Skin epidermis (tissue), 12 donors: ENCODE data around the gene NELL1.

Source experiments
- H3K27ac ChIP-seq, 21 experiments: fragments of 200-600 bp; sonication (generic) in 11 of 21; one replicate each; pipeline ENCODE4 v1.5.0; 2020; ENCODE audit warnings: mild to moderate bottlenecking in 3 of 21, inconsistent platforms in 2 of 21, moderate library complexity in 2 of 21
- H3K4me3 ChIP-seq, 7 experiments: fragments of 200-600 bp; sonication (generic) in 2 of 7; one replicate each; pipeline ENCODE4 v1.5.0; 2020; ENCODE audit warnings: inconsistent platforms in 2 of 7, mild to moderate bottlenecking in 2 of 7, moderate library complexity in 1 of 7

The NELL1 gene

DNA sequence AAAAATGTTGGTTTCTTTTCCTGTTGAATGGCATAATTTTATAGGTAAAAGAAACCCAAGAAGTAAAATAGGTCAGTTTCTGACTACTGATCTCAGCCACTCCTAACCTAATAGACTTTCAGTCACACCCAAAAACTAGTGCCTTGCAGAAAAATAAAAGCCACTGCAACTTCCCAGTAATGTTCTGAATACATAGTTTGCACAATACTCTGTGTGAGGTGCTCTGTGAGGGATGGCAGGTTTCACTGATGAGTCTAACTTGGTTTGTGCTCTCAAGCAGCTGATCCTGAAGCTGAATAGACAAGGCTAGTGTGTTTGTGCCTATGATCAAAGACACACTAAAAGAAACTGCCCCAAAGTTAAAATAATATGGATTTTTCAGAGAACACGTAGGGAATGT is 758.3 kb downstream of the NELL1 start:
- Histone ChIP-seq H3K4me3 (no peak overlapping the region), H3K27ac (no peak overlapping the region)

DNA sequence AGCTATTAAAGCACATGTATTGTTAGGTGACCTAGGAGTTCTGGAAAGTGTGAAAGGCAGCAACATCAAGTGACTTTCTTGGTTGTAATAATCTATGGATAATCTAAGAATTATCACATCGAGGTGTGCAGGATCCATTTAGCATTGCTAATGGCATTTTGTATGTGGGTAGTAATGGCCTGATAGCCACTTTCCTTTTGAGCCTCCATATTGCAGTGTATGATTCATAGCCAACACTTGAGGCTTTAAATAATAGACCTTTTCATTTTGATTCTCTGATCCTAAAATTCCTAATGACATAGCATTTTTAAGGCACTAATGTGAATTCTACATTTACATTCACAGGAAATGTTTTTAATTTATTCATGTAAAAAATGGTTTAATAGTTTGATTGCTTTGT is 759.4 kb downstream of the NELL1 start:
- Histone ChIP-seq H3K27ac (no peak overlapping the region), H3K4me3 (no peak overlapping the region)

DNA sequence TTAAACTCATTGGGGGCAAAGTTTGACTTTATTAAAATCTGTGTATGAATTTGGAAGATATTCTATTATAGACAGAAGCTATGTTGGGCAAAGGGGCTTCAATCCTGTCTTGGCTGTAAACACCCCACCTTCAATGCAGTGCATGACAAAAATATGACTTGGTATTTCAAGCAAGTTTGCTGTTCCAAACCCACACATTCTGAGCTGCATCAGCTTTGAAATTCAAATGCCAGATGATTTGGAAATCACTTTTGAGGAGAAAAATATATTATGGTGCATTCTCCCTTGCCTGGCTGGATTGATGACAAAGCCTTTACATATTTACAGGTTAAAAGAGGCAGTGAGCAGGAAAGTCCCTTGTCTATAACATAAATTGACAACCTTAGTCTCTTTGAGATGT is 760.0 kb downstream of the NELL1 start:
- Histone ChIP-seq H3K4me3 (no peak overlapping the region), H3K27ac (no peak overlapping the region)

DNA sequence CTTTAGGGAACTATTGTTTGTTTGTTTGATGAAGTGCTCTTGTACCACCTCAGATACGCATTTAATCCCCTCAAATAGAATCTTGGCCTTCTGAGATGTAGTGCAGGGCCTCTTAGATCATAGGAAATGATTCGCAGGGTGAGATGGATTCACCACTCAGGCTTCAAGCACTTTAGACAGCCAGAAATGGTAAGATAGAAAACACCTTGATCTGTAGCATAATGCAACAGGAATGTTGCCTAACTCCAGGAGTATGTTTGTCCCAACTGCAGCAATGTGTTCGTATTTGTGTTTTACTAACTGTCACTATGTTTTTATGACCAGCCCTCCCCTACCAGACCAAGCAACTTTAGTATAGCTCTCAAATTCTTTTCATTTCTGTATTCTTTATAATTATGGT is 761.2 kb downstream of the NELL1 start:
- H3K4me3 ChIP-seq: no peak overlapping the region

DNA sequence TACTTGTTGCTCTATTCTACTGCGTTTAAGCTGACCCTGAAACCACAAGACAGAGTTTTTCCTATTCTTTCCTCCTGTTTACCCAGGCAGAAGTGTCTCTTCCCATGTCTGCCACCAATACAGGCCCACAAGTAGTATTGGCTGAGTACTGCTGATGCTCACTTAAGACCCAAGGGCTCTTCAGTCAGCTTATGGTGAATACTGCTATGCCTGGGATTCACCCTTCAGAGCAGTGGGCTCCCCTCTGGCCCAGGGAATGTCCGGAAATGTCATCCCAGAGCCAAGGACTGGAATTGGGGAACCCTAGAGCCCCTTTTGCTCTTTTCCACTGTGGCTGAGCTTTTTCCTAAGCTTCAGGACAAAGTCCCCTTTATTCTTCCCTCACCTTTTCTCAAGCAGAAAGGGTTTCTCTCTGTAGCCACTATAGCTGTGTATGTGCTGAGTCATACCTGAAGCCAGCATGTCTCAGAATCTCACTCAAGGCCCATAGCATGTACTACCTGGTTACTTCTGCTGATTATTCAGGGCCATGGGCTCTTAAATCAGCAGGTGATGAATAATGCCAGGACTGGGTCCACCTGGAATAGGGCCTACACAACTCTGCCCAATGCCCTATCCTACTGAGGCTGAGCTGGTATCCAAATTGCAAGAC is 777.7 kb downstream of the NELL1 start:
- no peak overlapping the region for H3K27ac ChIP-seq
- H3K4me3 ChIP-seq: no peak overlapping the region

More for the DNA sequence above, 761.2 kb downstream of the NELL1 start:
- H3K27ac ChIP-seq: no peak overlapping the region

DNA sequence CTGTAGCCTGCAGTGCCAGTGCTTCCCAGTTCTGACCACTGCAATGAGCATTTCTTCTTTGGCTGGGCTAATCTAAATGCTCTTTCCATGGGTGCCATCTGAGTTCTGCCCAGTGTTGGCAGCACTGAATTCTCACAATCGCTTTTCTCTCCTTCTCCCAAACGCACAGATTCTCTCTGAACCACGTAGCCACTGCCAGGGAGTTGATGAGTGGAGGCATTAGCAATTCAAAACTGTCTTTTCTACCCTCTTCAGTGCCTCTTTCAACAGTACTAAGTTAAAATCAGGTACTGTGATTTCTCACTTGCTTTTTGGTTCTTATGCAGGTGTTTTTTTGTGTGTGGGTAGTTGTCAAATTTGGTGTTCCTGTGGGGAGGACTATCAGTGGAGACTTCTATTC is 778.5 kb downstream of the NELL1 start:
- no peak overlapping the region for H3K4me3 ChIP-seq
- no peak overlapping the region for H3K27ac ChIP-seq

DNA sequence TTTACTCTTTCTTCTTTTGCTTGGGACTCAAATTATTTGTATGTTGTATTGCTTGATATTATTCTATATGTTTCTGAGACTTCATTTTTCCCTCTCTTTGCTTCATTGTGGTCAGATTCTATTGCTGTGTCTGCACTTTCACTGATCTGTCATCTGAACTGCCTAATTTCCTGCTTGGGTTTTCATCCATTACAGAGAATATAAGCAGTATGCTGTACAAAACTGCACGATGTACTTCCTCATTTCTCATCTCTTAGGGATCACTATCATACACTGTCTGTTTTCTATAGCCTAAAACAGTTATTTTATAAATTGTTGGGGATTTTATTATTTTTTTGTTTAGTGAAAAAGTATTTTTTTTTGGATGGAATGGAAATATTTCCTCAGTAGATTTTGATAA is 786.8 kb downstream of the NELL1 start:
- H3K4me3 ChIP-seq: no peak overlapping the region
- no peak overlapping the region for H3K27ac ChIP-seq

DNA sequence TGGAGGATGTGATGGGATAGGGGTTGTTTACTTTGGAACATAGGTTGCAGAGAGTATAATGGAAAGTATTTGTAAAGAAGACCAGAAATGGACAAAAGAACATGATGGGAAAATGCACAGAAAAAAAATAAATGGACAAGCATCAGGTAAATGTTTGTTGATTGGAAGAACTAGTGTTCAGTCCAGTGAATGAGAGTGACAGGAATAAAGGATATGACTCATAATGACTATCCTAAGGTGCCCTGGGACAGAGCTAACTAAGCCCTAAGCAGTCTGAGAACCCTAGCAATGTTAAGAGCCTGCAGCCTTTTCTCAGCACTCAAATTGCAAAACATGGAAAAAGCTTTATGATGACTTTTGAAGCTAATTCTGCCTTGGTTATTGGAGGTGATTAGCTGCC is 790.7 kb downstream of the NELL1 start:
- H3K27ac ChIP-seq: no peak overlapping the region
- no peak overlapping the region for H3K4me3 ChIP-seq

DNA sequence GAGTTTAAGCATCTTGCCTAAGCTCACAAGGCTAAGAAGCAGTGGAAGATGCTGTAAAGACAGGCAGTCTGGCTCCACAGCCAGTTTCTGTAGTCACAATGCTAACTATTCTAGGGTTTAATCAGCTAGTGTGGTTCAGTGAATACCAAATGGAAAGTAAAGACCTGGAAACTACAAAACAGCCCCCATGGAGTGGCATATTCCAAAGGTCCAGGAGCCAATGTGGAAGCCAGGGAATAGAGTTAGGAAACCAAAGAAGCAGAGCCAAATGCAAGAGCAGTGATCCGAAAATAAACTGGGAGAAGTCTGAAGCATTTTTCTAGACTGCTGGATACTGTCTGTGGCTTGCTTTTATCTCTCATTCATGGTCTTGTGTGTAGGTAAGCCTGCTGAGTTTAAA is 792.3 kb downstream of the NELL1 start:
- no peak overlapping the region for H3K4me3 ChIP-seq
- H3K27ac ChIP-seq: no peak overlapping the region

DNA sequence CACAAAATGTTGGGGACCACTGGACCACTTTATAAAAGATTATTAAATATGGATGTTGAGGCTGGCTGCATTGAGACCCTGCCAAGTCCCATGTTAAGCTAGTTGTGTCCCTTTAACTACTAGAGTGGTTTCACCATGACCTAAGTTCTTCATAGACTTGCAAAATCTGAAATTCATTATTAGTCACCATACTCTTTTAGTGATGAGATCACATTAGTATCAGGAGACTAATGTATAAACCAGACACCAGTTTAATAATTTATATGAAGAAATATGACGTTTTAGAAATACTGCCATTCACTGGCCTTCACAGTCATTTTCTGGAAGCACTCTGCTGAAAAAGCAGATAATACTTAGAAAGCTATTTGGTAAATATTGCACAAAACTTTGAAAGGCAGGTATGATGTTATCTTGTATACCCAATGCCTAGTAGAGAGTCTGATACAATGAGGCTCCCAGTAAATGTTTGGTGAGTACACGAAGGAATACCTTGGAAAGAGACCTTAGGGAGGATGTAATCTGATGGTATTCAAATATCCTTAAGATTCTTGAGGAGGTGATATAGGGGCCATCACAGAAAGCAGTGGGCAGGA is 795.3 kb downstream of the NELL1 start:
- H3K27ac ChIP-seq: no peak overlapping the region
- no peak overlapping the region for H3K4me3 ChIP-seq

DNA sequence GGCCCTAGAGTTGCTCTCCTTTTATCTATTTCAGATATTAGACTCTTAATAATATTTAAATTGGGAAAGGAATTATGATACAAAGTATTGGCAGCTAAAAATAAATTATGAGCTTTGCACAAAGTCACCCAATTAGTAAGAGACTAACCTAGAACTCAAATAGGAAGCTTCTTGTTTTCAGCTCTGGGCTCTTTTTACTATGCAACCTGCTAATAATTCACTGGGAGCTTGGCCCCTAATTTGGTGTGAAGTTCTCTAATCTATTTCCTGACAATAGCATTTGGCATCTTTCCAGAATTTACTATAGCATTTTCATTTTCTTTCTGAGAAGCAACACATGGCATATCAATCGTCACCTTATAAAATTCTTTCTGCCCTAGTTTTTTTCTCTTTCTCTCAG is 795.8 kb downstream of the NELL1 start:
- Histone ChIP-seq H3K27ac (no peak overlapping the region), H3K4me3 (no peak overlapping the region)

DNA sequence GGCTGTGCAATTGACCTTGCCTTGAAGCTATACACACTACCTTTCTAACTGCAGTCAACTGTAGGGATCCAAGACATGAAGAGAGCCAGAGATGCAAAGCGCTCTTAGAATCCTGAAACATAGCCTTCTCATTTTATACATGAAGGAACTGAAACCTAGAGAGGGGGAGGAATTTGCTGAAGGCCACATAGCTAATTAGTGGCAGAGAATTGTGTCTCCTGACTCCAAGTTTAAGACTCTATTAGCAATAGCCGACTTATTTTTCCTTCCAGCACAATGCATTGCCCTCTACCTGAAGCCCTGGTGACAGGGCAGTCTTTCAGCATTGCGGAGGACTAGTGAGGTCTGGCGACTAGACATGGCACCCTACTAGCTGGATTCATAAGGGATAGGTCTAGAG is 796.5 kb downstream of the NELL1 start:
- Histone ChIP-seq H3K27ac (no peak overlapping the region), H3K4me3 (no peak overlapping the region)

DNA sequence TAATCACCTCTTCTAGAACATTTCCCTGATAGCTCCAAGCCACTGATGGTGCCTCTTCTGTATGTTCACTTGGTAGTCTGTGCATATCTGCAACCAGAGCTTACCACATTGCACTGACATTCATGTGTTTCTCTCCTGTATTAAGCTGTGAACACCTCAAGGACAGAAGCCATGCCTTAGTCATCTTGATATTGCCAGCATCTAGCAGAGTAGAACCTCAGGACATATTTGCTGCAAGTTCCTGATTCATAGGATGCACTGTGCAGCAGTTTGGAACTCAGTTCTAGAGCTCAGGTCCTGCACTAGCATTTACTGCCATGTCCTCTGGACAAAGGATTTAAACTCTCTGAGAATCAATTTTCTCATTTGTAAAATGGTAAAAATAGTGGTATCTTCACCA is 801.1 kb downstream of the NELL1 start:
- H3K27ac ChIP-seq: no peak overlapping the region
- H3K4me3 ChIP-seq: no peak overlapping the region

DNA sequence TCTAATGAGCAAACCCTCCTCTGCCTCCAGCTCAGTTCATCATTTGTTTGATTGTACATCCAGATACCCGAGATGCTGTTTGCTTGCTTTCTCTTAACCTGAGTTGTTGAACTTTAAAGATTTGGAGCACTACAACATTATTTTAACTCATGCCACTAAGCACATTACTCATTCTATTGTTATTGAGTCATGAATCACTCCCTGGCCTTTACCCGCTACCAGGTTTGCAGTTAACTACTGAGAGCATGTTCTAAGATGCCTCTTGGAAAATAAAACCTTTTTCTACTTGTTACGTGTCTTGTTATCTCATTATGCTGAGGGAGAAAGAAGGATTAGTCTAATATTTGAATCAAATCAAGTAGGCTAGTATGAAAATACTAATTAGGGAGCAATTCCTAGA is 802.9 kb downstream of the NELL1 start:
- H3K27ac ChIP-seq: no peak overlapping the region
- H3K4me3 ChIP-seq: no peak overlapping the region

DNA sequence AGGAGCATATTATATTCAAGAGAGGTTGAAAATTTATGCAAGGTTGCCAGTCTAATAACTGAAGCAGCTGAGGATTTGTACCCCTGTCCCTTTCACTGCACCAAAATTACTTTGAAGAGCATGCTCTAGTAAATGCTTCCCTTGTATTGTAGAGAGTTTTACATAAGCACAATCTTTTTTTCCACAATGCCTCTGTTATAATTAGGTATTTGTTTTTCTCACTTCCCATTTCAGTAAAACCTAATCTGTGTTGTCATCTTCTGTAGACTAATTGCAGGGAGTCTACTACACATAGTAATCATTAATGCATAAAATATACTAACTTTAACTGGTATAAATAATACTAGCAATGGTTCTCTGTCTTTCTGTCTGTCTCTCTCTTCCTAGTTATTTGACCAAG is 805.1 kb downstream of the NELL1 start:
- Histone ChIP-seq H3K27ac (no peak overlapping the region), H3K4me3 (no peak overlapping the region)

DNA sequence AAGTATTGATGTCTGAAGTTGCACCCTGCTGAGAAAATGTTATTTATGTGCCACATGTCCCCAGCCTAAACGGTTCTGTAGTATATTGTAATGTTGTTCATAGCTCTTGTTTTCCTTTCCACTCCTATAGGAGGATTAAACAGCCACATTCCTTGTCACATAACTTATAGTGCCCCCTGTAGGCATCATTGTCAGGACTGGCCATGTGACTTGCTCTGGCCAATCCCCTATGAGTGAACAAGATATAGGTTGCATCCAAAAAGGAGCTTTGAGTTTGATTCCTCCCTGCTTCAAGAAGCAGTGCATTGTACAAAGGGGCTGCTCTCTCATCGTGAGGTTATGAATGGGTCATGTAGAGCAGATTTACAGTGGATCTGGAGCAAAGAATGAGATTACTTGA is 805.9 kb downstream of the NELL1 start:
- H3K27ac ChIP-seq: no peak overlapping the region

DNA sequence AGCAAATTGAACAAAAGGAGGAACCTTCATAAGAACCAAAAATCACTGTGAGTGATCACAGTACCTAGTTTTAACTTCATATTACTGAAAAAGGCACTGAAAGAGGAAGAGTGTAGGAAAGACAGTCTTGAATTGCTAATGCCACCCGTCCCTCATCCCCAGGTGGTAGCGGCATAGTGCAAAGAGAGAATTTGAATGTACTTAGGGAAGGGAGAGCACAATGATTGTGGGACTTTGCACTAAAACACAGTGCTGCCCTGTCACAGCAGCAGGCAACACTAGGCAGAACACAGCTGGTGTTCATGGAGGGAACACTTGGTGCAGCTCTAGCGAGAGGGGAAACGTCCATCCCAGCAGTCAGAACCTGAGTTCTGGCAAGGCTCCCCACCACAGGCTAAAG is 807.2 kb downstream of the NELL1 start:
- Histone ChIP-seq H3K27ac (no peak overlapping the region), H3K4me3 (no peak overlapping the region)

More for the DNA sequence above, 805.9 kb downstream of the NELL1 start:
- no peak overlapping the region for H3K4me3 ChIP-seq

DNA sequence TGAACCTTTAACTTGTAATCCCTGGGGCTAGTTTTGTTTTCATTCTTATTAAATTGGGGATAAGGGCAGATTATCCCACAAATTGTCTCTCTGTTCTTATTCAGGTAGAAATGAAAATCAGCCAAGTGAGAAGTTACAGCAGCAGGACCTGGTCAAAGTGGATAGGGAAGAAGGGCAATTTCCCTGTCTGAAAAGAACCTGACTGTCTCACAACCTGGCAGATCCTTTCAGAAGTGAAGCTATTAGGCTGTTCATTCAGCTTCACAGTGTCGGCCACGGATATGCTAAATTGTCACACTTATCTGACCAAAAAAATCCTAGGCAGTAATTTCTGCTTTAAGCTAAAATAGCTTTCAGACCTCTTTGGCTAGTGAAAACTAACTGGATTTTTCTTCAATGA is 810.9 kb downstream of the NELL1 start:
- no peak overlapping the region for H3K27ac ChIP-seq
- no peak overlapping the region for H3K4me3 ChIP-seq

DNA sequence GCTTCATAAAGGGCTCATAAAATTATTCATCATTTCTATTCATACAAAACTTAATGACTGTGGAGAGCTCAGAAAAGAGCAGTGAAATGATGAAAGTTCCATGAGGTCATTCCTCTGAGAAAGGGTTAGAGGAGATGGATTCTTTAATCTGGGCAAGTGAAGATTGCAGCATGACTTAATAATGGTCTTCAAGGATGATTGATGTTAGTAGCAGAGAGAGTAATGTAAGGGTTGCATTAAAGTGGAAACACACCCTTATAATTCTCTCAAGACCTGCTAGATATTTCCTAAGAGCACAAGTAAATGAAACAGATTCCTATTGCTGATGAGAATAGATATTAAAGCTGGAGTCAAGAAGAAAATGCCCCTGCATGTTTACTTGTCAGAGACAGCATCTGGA is 811.9 kb downstream of the NELL1 start:
- H3K27ac ChIP-seq: no peak overlapping the region
- H3K4me3 ChIP-seq: no peak overlapping the region

DNA sequence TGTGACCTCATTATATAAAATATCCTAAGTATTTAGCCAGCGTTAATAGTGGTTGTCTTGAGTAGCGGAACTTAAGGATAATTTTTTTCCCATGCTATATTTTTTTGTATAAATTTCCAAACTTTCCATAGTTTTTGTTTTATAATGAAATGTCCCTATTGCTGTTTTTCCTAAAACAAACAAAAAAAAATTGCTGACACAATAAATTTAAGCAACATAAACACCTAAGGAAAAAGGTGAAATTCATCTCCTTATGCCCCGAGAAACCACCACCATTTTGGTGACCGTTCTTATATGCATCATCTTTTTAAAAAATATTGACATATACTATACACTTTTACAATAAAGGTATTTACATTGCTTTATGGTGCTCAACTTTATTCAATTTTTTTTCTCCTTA is 814.7 kb downstream of the NELL1 start:
- Histone ChIP-seq H3K27ac (no peak overlapping the region), H3K4me3 (no peak overlapping the region)

DNA sequence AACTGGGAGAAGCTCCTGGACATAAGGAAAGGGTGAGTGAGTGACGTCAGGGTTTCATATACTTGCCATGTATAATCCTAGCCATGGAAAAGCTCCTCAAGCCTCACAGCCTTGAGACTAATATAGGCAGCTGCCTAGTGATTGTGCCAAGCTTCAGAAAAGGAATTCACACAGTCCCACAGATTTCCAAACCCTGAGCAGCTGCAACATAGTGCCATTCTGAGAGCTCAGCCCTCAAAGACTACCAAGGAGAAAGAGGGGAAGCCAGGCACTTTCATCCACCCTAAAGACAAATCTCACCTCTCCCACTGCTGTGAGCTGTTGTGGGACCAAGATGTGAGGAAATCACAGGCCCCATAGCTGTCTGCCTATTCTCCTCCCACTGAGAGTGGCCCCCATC is 815.6 kb downstream of the NELL1 start:
- no peak overlapping the region for H3K27ac ChIP-seq
- no peak overlapping the region for H3K4me3 ChIP-seq

DNA sequence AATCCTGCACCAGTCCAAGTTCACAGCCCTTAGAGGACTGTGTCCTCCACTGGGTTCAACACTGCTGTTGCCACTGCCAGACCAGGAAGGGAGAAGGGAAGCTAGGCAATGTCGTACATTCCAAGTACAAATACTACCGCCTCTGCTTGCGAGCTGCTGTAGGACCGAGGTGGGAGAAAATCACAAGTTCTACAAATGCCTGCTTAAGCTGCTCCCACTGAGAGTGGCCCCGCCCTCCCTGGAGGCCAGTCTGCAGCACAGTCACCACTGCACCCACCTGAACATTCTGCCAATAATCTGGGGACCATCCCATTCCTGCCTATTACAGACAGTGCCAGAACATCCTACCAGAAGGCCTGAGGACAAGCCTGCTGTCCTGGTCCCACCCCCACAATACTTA is 816.0 kb downstream of the NELL1 start:
- Histone ChIP-seq H3K27ac (no peak overlapping the region), H3K4me3 (no peak overlapping the region)
